Measurements from ENCODE around the gene CCDC30. TPM values are rescaled to one million over a fixed set of nuclear protein-coding genes. Genes with fewer than 3 reads are reported as not detected.
A peak's percentile ranks its signal among the peaks of the same experiment; 100 is the strongest.
"Not testable (repeated sequence)": the region's sequence is repeated elsewhere in the genome, so short reads cannot be mapped to it uniquely, and the experiment has no call there.

CCDC30 gene
- total RNA-seq, 1 donor from 2014 or later = 0.06 TPM

DNA sequence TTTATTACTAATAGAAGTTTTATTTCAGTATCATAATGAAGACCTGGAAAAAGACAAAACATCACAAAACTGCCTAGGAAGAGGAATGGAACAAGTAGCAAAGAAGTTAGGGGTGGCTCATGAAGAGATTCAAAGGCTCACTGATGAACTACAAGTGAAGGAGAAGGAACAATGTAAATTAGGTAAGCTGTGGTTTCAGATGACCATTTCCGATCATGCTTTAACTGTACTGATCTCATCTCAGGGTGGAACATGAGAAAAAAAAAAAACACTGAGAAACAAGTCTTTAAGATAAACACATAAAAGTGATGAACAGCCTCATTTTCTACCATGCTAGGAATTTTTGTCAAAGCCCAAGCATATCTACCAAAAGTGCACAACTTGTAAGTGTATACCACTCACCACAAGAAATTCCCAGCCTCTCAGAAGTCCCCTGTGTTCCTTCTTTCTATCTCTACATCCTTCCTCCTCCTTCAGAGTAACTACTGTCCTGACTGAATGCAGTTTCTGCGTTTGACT, 19.6 kb downstream of the CCDC30 start:
- DNase-seq (ENCODE audit: low read depth) = no peak
- no peak overlapping the region for H3K4me3 ChIP-seq (ENCODE audit: low read depth, low read length)
- TF ChIP-seq, protein P1, sequence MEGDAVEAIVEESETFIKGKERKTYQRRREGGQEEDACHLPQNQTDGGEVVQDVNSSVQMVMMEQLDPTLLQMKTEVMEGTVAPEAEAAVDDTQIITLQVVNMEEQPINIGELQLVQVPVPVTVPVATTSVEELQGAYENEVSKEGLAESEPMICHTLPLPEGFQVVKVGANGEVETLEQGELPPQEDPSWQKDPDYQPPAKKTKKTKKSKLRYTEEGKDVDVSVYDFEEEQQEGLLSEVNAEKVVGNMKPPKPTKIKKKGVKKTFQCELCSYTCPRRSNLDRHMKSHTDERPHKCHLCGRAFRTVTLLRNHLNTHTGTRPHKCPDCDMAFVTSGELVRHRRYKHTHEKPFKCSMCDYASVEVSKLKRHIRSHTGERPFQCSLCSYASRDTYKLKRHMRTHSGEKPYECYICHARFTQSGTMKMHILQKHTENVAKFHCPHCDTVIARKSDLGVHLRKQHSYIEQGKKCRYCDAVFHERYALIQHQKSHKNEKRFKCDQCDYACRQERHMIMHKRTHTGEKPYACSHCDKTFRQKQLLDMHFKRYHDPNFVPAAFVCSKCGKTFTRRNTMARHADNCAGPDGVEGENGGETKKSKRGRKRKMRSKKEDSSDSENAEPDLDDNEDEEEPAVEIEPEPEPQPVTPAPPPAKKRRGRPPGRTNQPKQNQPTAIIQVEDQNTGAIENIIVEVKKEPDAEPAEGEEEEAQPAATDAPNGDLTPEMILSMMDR (conservative IDR thresholded peaks at IDR 0.05; ENCODE audit: low read depth, low read length) = no peak

DNA sequence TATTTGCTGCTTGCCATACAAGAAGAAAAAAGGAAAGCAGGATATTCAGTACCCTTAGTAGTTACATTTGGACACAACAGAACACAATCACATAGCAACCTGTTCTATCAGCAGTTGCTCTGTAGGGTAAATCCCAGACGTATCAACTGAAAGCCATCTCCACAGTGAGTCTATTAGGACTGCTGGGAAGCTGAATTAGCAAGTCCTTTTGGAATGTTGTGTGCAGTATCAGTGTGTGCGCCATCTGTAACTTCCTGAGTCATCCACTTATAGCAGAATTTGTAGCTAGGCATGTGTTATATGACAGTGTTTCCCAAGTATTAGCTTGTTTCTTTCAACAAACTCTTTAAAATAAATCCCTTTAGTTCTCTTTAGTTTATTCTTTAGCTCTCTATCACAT, 21.3 kb downstream of the CCDC30 start:
- no peak overlapping the region for H3K4me3 ChIP-seq (ENCODE audit: low read depth, low read length)
- peak; percentile 79 for DNase-seq (ENCODE audit: low read depth)
- TF ChIP-seq, protein P1 (conservative IDR thresholded peaks at IDR 0.05; ENCODE audit: low read depth, low read length) = no peak

DNA sequence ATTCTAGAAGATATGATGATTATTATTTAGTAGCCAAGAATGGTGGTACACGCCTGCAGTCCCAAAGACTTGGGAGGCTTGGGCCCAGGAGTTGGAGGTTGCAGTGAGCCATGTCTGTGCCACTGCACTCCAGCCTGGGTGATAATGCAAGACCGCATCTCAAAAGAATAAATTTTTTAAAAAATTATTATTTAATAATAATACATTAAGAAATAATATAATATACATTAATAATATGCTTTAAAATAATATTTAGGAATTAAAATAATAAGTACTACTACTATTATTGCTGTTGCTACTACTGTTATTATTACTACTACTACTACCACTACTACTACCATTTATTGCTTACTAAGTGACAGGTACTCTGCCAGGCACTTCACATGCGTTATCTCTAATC, 27.2 kb downstream of the CCDC30 start:
- no peak overlapping the region for H3K4me3 ChIP-seq (ENCODE audit: low read depth, low read length)
- no peak for DNase-seq (ENCODE audit: low read depth)
- TF ChIP-seq, protein P1 (conservative IDR thresholded peaks at IDR 0.05; ENCODE audit: low read depth, low read length) = no peak

DNA sequence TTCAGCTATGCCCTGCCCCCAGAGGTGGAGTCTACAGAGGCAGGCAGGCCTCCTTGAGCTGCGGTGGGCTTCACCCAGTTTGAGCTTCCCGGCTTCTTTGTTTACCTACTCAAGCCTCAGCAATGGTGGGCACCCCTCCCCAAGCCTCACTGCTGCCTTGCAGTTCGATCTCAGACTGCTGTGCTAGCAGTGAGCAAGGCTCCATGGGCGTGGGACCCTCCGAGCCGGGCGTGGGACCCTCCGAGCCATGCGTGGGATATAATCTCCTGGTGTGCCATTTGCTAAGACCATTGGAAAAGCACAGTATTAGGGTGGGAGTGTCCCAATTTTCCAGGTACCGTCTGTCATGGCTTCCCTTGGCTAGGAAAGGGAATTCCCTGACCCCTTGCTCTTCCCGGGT, 38.9 kb downstream of the CCDC30 start:
- not testable (repeated sequence) for H3K4me3 ChIP-seq (ENCODE audit: low read depth, low read length); DNase-seq (ENCODE audit: low read depth)

DNA sequence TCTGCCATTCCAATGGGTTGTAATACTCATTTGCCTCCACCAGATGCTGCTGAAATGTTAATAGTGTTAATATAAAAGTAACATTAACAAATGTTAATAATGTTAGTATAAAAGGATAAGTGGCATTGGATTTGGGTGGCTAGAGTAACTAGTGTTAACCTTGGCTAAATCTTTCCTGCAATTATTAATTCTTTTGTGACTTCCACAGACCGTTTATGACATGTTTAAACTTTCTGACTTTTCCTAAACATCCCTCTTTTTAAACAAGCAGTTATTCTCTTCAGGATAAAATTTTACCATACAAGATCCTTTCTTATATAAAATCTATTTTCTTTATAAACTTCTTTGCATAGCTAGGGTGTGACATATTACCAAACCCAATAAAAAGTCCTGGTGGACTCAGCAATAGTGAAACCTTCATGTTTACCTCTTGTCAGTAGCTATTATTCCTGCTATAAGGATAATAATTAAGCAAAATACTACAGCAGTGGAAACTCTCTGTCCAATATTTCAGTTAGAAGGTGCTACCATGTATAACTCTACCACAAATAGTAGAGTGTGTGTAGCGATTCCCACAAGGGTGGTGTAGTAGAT, 41.5 kb downstream of the CCDC30 start:
- H3K4me3 ChIP-seq (ENCODE audit: low read depth, low read length) = no peak overlapping the region
- TF ChIP-seq, protein P1 (conservative IDR thresholded peaks at IDR 0.05; ENCODE audit: low read depth, low read length) = peak; percentile 4
- no peak for DNase-seq (ENCODE audit: low read depth)

DNA sequence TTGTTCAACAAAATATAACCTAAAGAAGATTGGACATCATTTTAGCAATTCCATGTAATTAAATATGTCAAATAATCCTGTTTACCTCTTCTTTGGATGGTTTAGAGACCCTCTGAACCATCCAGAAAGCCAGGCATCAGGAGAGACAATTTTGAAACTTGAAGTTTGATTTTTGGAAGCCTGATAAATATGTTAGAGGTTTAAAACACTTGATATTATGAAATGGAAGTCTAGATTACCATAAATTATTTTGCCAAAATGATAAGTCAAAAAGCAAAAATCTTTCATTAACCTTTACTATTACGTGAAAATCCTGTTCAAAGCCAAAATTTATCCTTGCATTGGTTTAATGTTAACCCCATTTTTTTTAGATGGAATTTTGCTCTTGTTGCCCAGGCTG, 43.5 kb downstream of the CCDC30 start:
- DNase-seq (ENCODE audit: low read depth) = no peak
- TF ChIP-seq, protein P1 (conservative IDR thresholded peaks at IDR 0.05; ENCODE audit: low read depth, low read length) = no peak
- no peak overlapping the region for H3K4me3 ChIP-seq (ENCODE audit: low read depth, low read length)

DNA sequence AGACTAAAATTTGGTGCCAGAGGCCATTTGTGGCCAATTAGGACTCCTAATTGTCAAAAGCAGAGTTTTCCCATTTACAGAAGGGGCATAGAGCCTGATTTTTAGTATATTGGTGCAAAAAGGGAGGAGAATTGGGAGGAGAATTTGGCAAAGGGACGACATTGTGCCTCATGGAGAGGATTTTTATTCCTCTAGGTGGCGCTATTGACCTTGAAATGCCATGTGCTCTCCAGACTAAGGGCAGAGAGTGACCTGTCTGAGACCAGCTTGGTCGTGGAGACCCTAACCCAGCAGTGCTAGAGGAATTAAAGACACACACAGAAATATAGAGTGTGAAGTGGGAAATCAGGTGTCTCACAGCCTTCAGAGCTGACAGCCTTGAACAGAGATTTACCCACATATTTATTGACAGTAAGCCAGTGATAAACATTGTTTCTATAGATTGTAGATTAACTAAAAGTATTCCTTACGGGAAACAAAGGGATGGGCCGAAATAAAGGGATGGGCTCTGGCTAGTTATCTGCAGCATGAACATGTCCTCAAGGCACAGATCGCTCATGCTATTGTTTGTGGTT, 48.6 kb downstream of the CCDC30 start:
- H3K4me3 ChIP-seq (ENCODE audit: low read depth, low read length); DNase-seq (ENCODE audit: low read depth): not testable (repeated sequence)
- TF ChIP-seq, protein P1 (conservative IDR thresholded peaks at IDR 0.05; ENCODE audit: low read depth, low read length) = peak; percentile 44
